ENCODE measurements around the gene COX10.
"Not testable (repeated sequence)": the region's sequence is repeated elsewhere in the genome, so short reads cannot be mapped to it uniquely, and the experiment has no call there.

DNA sequence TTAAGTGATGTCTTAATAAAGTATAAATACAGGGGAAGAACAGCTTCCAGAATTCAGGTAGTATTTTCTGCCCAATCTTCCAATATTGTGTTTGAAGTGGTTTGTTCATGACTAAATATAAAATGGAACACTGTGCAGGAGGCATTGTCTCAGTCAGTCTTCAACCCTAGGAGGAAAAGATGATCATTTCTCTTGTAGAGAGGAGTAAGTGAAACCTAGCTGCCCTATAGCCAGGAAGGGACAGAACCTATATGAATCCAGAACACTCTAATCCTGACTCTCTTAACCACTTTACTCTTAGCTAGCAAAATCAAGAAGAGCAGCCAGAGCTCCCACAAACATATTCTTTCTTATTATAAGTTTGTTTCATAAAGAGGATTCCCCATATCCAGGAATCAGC lies 122.2 kb downstream of the COX10 start:
- not testable (repeated sequence) for TF ChIP-seq POLR2A (IDR thresholded peaks at IDR 0.05)
- TF ChIP-seq, protein P1, sequence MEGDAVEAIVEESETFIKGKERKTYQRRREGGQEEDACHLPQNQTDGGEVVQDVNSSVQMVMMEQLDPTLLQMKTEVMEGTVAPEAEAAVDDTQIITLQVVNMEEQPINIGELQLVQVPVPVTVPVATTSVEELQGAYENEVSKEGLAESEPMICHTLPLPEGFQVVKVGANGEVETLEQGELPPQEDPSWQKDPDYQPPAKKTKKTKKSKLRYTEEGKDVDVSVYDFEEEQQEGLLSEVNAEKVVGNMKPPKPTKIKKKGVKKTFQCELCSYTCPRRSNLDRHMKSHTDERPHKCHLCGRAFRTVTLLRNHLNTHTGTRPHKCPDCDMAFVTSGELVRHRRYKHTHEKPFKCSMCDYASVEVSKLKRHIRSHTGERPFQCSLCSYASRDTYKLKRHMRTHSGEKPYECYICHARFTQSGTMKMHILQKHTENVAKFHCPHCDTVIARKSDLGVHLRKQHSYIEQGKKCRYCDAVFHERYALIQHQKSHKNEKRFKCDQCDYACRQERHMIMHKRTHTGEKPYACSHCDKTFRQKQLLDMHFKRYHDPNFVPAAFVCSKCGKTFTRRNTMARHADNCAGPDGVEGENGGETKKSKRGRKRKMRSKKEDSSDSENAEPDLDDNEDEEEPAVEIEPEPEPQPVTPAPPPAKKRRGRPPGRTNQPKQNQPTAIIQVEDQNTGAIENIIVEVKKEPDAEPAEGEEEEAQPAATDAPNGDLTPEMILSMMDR (IDR thresholded peaks at IDR 0.05), result not testable (repeated sequence)

All from body of pancreas (tissue), 4 donors.